C4-2B (cell line): ENCODE measurements around the gene UBE2QL1.

Experiments used
- ZFX ChIP-seq: fragments of 450-650 bp; IDR thresholded peaks from 2 replicates; pipeline ENCODE4 v1.6.1; 2017
- TF ChIP-seq, protein P1 (sequence below): fragments of 450-650 bp; conservative IDR thresholded peaks from 2 replicates; pipeline ENCODE4 v1.5.1; 2017; ENCODE audit warnings: mild to moderate bottlenecking

DNA sequence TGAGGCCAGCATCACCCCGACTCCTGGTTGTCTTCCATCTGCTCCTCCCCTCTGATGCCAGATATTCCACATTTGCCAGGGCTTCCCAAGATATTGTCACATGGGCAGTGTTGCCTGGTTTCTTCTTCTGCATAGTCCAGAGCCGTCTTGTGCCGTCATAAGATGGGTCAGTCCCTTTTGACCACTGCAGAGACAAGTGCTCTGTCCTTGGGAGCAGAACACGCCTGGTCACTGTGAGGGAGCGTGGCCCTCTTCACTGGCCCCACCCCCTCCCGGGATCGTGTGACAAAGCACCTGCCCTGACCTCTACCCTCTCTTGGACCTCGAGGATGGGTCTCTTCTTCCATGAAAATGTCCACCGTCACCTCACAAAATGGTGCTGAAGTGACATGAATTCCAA, 41.6 kb downstream of the UBE2QL1 start:
- TF ChIP-seq, protein P1, sequence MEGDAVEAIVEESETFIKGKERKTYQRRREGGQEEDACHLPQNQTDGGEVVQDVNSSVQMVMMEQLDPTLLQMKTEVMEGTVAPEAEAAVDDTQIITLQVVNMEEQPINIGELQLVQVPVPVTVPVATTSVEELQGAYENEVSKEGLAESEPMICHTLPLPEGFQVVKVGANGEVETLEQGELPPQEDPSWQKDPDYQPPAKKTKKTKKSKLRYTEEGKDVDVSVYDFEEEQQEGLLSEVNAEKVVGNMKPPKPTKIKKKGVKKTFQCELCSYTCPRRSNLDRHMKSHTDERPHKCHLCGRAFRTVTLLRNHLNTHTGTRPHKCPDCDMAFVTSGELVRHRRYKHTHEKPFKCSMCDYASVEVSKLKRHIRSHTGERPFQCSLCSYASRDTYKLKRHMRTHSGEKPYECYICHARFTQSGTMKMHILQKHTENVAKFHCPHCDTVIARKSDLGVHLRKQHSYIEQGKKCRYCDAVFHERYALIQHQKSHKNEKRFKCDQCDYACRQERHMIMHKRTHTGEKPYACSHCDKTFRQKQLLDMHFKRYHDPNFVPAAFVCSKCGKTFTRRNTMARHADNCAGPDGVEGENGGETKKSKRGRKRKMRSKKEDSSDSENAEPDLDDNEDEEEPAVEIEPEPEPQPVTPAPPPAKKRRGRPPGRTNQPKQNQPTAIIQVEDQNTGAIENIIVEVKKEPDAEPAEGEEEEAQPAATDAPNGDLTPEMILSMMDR: no peak
- TF ChIP-seq ZFX: no peak
